ENCODE data around the gene GTF2A1L. TPM values are rescaled to one million over a fixed set of nuclear protein-coding genes. Genes with fewer than 3 reads are reported as not detected.

The GTF2A1L gene
- polyA plus RNA-seq, 2 of the 4 experiments (the other 2 are of a cell fraction), result not detected

DNA sequence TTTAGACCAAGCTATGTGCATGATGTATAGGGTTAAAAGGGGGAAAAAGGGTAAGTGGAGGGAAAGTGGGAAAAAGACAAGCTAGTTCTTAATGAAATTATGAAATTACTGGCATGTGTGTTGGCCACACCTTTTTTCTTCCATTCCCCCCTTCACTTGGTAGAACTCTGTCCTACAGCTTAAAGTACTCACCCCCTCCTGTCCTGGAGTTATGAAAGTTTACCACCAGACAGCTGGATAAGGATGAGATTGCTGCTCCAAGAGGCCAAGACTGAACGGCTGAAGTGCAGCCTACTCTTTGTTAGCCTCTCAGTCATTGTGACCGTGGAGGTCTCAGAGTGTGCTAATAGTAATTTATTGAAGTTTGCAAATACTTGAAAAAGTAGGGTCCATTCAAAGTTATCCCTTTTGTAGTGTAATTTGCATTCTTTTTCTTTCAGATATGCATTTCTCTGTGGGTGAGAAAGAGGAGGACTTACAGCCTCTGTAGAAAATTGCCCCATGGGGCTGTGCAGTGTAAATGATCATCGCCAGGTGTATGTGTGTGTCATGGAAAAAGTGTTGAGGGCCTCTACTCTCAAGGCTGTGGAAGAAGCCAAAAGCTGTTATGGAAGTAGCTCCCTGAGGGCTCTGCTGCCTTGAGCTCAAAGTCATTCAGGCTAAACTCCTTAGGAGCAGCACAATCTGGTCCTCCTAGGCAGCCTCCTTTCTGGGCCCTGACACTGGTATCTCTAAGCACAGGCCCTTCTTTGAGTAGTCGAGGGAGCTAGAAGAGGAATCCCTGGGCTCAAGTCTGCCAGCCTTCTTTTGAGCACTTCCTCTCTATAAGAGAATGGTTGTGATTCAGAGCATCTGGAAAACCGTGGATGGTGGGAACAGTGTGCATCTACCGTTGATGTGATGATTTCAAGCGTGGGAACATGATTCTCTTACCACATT, 91.7 kb downstream of the GTF2A1L start (continued):
- TF ChIP-seq ESRRA (IDR thresholded peaks at IDR 0.05; ENCODE audit: borderline replicate concordance, low read length), result no peak
- TF ChIP-seq CHD4 (IDR thresholded peaks at IDR 0.05; ENCODE audit: borderline replicate concordance), result no peak

DNA sequence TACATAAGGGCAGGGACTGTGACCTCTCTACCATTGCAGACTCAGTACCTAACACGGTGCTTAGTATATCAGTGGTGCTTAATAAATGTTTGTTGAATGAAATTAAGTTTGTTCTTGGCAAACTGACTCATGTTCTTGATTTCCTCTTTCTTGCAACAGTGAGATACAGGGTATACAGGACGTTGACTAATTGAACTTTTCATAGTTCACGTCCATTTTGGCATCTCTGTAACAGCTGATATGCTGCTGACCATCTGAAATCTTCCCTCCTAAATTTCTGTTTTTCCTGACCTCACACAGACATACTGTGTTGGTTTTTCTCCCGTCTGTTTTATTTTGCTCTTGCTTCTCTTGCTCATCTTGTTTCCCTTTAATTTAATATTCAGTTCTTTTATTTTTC, 93.7 kb downstream of the GTF2A1L start:
- ChIA-PET CTCF (no interaction called here), POLR2A (no interaction called here)
- TF ChIP-seq FOXS1 (CRISPR knock-in tag; IDR thresholded peaks at IDR 0.05) (no peak), ZFP36 (IDR thresholded peaks at IDR 0.05; ENCODE audit: borderline replicate concordance, partially characterized antibody) (no peak), FOSB (CRISPR knock-in tag; IDR thresholded peaks at IDR 0.05) (no peak)
- TF ChIP-seq, protein P1, sequence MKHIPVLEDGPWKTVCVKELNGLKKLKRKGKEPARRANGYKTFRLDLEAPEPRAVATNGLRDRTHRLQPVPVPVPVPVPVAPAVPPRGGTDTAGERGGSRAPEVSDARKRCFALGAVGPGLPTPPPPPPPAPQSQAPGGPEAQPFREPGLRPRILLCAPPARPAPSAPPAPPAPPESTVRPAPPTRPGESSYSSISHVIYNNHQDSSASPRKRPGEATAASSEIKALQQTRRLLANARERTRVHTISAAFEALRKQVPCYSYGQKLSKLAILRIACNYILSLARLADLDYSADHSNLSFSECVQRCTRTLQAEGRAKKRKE (CRISPR knock-in tag; IDR thresholded peaks at IDR 0.05; ENCODE audit: low read depth), result no peak
- TF ChIP-seq, protein P2, sequence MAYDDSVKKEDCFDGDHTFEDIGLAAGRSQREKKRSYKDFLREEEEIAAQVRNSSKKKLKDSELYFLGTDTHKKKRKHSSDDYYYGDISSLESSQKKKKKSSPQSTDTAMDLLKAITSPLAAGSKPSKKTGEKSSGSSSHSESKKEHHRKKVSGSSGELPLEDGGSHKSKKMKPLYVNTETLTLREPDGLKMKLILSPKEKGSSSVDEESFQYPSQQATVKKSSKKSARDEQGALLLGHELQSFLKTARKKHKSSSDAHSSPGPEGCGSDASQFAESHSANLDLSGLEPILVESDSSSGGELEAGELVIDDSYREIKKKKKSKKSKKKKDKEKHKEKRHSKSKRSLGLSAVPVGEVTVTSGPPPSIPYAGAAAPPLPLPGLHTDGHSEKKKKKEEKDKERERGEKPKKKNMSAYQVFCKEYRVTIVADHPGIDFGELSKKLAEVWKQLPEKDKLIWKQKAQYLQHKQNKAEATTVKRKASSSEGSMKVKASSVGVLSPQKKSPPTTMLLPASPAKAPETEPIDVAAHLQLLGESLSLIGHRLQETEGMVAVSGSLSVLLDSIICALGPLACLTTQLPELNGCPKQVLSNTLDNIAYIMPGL (CRISPR knock-in tag; IDR thresholded peaks at IDR 0.05; ENCODE audit: borderline replicate concordance), result no peak
- Histone ChIP-seq H3K4me2 (no peak overlapping the region), H3K4me3 (no peak overlapping the region), H3K9me3 (no peaks in the 10 kb centered on the region), H3K4me1 (no peaks in the 10 kb centered on the region), H3K27ac (no peak overlapping the region)
- WGBS (ENCODE audit: missing lambda C conversion rate), result 7% methylated on average over 4 of the region's 4 CpGs
- DNase-seq (ENCODE audit: low read depth in 1 of 2, low spot score in 1 of 2) (no peak), ATAC-seq (no peak), FAIRE-seq (no peak)

DNA sequence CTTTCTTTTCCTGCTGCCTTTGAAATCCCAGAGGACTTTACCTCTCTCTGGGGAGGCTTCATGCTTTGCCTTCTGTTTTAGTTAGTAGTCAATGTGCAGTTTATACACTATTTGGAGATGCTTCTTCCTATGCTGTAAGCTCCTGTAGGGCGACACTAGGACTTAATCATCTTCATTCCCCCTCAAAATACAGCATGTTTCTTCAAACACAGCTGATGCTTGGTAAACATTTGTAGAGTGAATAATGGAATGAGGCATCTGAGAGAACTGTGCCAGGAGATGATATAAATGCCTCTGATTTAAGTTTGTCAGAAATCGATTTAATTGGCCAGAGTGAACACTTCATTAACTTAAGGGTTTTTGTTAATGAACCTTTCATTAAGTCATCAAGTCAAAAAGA, 94.5 kb downstream of the GTF2A1L start:
- Histone ChIP-seq H3K4me3 (no peak overlapping the region), H3K27ac (no peak overlapping the region), H3K9me3 (no peaks in the 10 kb centered on the region), H3K4me1 (no peaks in the 10 kb centered on the region), H3K4me2 (no peak overlapping the region)
- FAIRE-seq (no peak), ATAC-seq (no peak), DNase-seq (ENCODE audit: low read depth in 1 of 2, low spot score in 1 of 2) (no peak)
- 0% methylated on average over 2 of the region's 2 CpGs for WGBS (ENCODE audit: missing lambda C conversion rate)
- POLR2A ChIA-PET, result no interaction called here
- TF ChIP-seq TP53 (CRISPR knock-in tag; IDR thresholded peaks at IDR 0.05), result no peak
- TF ChIP-seq SMC3 (IDR thresholded peaks at IDR 0.05), result no peak
- TF ChIP-seq KDM1A (IDR thresholded peaks at IDR 0.05; ENCODE audit: low read depth), result no peak
- TF ChIP-seq JUNB (IDR thresholded peaks at IDR 0.05), result no peak
- no peak for TF ChIP-seq RNF2 (IDR thresholded peaks at IDR 0.05; ENCODE audit: borderline replicate concordance, low read depth)
- TF ChIP-seq NPAS2 (CRISPR knock-in tag; IDR thresholded peaks at IDR 0.05; ENCODE audit: borderline replicate concordance), result no peak
- TF ChIP-seq ZNF302 (CRISPR knock-in tag; IDR thresholded peaks at IDR 0.05), result no peak
- no peak for TF ChIP-seq FOSB (CRISPR knock-in tag; IDR thresholded peaks at IDR 0.05)
- TF ChIP-seq KDM5A (IDR thresholded peaks at IDR 0.05), result no peak
- TF ChIP-seq JUN (IDR thresholded peaks at IDR 0.05), result no peak
- TF ChIP-seq CBX8 (IDR thresholded peaks at IDR 0.05), result no peak
- TF ChIP-seq, protein P3, sequence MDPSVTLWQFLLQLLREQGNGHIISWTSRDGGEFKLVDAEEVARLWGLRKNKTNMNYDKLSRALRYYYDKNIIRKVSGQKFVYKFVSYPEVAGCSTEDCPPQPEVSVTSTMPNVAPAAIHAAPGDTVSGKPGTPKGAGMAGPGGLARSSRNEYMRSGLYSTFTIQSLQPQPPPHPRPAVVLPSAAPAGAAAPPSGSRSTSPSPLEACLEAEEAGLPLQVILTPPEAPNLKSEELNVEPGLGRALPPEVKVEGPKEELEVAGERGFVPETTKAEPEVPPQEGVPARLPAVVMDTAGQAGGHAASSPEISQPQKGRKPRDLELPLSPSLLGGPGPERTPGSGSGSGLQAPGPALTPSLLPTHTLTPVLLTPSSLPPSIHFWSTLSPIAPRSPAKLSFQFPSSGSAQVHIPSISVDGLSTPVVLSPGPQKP (IDR thresholded peaks at IDR 0.05; ENCODE audit: low read depth, low read length), result no peak
- TF ChIP-seq NR3C1 (IDR thresholded peaks at IDR 0.05), result no peak
- TF ChIP-seq, protein P4, sequence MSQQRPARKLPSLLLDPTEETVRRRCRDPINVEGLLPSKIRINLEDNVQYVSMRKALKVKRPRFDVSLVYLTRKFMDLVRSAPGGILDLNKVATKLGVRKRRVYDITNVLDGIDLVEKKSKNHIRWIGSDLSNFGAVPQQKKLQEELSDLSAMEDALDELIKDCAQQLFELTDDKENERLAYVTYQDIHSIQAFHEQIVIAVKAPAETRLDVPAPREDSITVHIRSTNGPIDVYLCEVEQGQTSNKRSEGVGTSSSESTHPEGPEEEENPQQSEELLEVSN (IDR thresholded peaks at IDR 0.05; ENCODE audit: borderline replicate concordance, low read depth), result no peak
- TF ChIP-seq, protein P5, sequence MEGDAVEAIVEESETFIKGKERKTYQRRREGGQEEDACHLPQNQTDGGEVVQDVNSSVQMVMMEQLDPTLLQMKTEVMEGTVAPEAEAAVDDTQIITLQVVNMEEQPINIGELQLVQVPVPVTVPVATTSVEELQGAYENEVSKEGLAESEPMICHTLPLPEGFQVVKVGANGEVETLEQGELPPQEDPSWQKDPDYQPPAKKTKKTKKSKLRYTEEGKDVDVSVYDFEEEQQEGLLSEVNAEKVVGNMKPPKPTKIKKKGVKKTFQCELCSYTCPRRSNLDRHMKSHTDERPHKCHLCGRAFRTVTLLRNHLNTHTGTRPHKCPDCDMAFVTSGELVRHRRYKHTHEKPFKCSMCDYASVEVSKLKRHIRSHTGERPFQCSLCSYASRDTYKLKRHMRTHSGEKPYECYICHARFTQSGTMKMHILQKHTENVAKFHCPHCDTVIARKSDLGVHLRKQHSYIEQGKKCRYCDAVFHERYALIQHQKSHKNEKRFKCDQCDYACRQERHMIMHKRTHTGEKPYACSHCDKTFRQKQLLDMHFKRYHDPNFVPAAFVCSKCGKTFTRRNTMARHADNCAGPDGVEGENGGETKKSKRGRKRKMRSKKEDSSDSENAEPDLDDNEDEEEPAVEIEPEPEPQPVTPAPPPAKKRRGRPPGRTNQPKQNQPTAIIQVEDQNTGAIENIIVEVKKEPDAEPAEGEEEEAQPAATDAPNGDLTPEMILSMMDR (IDR thresholded peaks at IDR 0.05), result no peak
- CTCF ChIA-PET, result no interaction called here
